Omental fat pad (tissue), 4 donors: ENCODE measurements around the gene PCYOX1L. TPM values are rescaled to one million over a fixed set of nuclear protein-coding genes. Genes with fewer than 3 reads are reported as not detected.

Experiments used
- ATAC-seq: fragments of 150-250 bp; one replicate; pipeline ENCODE4 v1.9.1; 2016; ENCODE audit warnings: mild to moderate bottlenecking, moderate library complexity; ENCODE audit not compliant: low FRiP score
- DNase-seq: peaks from one replicate; pipeline ENCODE4 v3.0.0-alpha.2; 2019; ENCODE audit warnings: low spot score
- CTCF ChIP-seq, 3 donors: fragments of 450-650 bp; IDR thresholded peaks; one replicate each; pipeline ENCODE4 v1.5.1; 2016 to 2017; ENCODE audit warnings: antibody characterized with exemption in 3 of 3, mild to moderate bottlenecking in 3 of 3, moderate library complexity in 2 of 3
- total RNA-seq, 4 donors: library from RNA; depleted of rRNA; stranded (reverse); fragments of >200 nt; gene quantifications; one replicate each; pipeline ENCODE4 v1.1.0, GENCODE V29; 2016

Gene PCYOX1L
- total RNA-seq, 4 donors from 2014 or later = 2.3 to 3.9 (median 2.5) TPM

GRCh38 chr5:149381986-149382338, 24.1 kb downstream of the PCYOX1L start:
- DNase-seq (peak; percentile 77), ATAC-seq (peak; percentile 64)
- peak in 2 of 3 donors; percentile 57 to 83 for TF ChIP-seq CTCF (IDR thresholded peaks at IDR 0.05)

- ATAC-seq = no peak
- no peak for TF ChIP-seq CTCF (IDR thresholded peaks at IDR 0.05)
- DNase-seq = no peak
These were observed 24.8 kb downstream of the PCYOX1L start for GRCh38 chr5:149382517-149383220.

GRCh38 chr5:149383399-149383798, 25.6 kb downstream of the PCYOX1L start:
- DNase-seq (no peak), ATAC-seq (no peak)
- TF ChIP-seq CTCF (IDR thresholded peaks at IDR 0.05) = no peak

GRCh38 chr5:149386166-149386565, 28.3 kb downstream of the PCYOX1L start:
- ATAC-seq (no peak), DNase-seq (no peak)
- no peak for TF ChIP-seq CTCF (IDR thresholded peaks at IDR 0.05)

- TF ChIP-seq CTCF (IDR thresholded peaks at IDR 0.05) = no peak
- ATAC-seq (no peak), DNase-seq (no peak)
These were observed 29.3 kb downstream of the PCYOX1L start for GRCh38 chr5:149387081-149387631.

GRCh38 chr5:149387982-149388381, 30.1 kb downstream of the PCYOX1L start:
- DNase-seq (no peak), ATAC-seq (no peak)
- TF ChIP-seq CTCF (IDR thresholded peaks at IDR 0.05) = no peak
